PC-3 (cell line): ENCODE measurements around the gene RTN1. TPM values are rescaled to one million over a fixed set of nuclear protein-coding genes. Genes with fewer than 3 reads are reported as not detected.

Experiments
- ATAC-seq: fragments of 200-7000 bp; cut with Tn5 transposase; 2 replicates; pipeline ENCODE4 v1.9.1; 2020; ENCODE audit warnings: mild to moderate bottlenecking, moderate library complexity
- BruUV-seq: library from RNA; stranded (reverse); fragments of 400-500 nt; replicated peaks from 2 replicates; lab custom pipeline; 2021; lab: Mats Ljungman, UMichigan
- CTCF ChIA-PET: fragments of 300-600 bp; sonication (Branson Sonifier 250); formaldehyde crosslinking; loops from one replicate; lab custom pipeline; 2022; ENCODE audit warnings: antibody characterized with exemption; lab: Charles Lee
- POLR2A ChIA-PET: fragments of 300-600 bp; sonication (Branson Sonifier 250); formaldehyde crosslinking; loops from one replicate; lab custom pipeline; 2022; ENCODE audit warnings: antibody characterized with exemption; ENCODE audit not compliant: unreplicated experiment; lab: Charles Lee
- DNase-seq: peaks from one replicate; pipeline ENCODE4 v3.0.0-alpha.2; 2015
- H2AFZ ChIP-seq: fragments of 300-600 bp; sonication (generic); 2 replicates; pipeline ENCODE4 v1.6.0; 2016; ENCODE audit warnings: antibody characterized with exemption, low read length
- H3F3A ChIP-seq: fragments of 300-600 bp; sonication (generic); one replicate; pipeline ENCODE4 v1.6.0; 2017; ENCODE audit warnings: antibody characterized with exemption, low read length, control low read depth, mild to moderate bottlenecking; ENCODE audit not compliant: unreplicated experiment
- H3K27ac ChIP-seq: fragments of 300-600 bp; sonication (generic); 2 replicates; pipeline ENCODE4 v1.5.1; 2016; ENCODE audit warnings: mild to moderate bottlenecking, low read length
- H3K27me3 ChIP-seq: fragments of 300-600 bp; sonication (generic); 2 replicates; pipeline ENCODE4 v1.6.1; 2016; ENCODE audit warnings: low read length, mixed read lengths
- H3K36me3 ChIP-seq: fragments of 300-600 bp; sonication (generic); 2 replicates; pipeline ENCODE4 v1.6.1; 2016; ENCODE audit warnings: low read depth, mixed run types, low read length, mixed read lengths
- H3K4me1 ChIP-seq: fragments of 300-600 bp; sonication (generic); 2 replicates; pipeline ENCODE4 v1.5.1; 2016; ENCODE audit warnings: low read length; ENCODE audit not compliant: insufficient read depth
- H3K4me2 ChIP-seq: fragments of 300-600 bp; sonication (generic); 2 replicates; pipeline ENCODE4 v1.6.0; 2016; ENCODE audit warnings: low read length
- H3K4me3 ChIP-seq: fragments of 300-600 bp; sonication (generic); 2 replicates; pipeline ENCODE4 v1.5.1; 2016; ENCODE audit warnings: mild to moderate bottlenecking, low read length, mixed read lengths
- H3K79me2 ChIP-seq: fragments of 300-600 bp; sonication (generic); 2 replicates; pipeline ENCODE4 v1.6.1; 2017; ENCODE audit warnings: low read length, mixed read lengths
- H3K9ac ChIP-seq: fragments of 300-600 bp; sonication (generic); 2 replicates; pipeline ENCODE4 v1.6.0; 2016; ENCODE audit warnings: mild to moderate bottlenecking, low read length
- H3K9me2 ChIP-seq: fragments of 300-600 bp; sonication (generic); replicated peaks from 2 replicates; pipeline ENCODE4 v1.6.1; 2016; ENCODE audit warnings: mixed run types, low read length, mixed read lengths
- H3K9me3 ChIP-seq: fragments of 300-600 bp; sonication (generic); 2 replicates; pipeline ENCODE4 v1.6.1; 2016; ENCODE audit warnings: low read length, mixed read lengths
- H4K20me1 ChIP-seq: fragments of 300-600 bp; sonication (generic); 2 replicates; pipeline ENCODE4 v1.6.1; 2016; ENCODE audit warnings: low read length, mixed read lengths
- EZH2 ChIP-seq: fragments of 300-600 bp; sonication (generic); IDR thresholded peaks from one replicate; pipeline ENCODE4 v1.6.1; 2017; ENCODE audit warnings: antibody characterized with exemption, mild to moderate bottlenecking, low read length; ENCODE audit not compliant: unreplicated experiment
- EZH2phosphoT487 ChIP-seq: fragments of 300-600 bp; sonication (generic); IDR thresholded peaks from 2 replicates; pipeline ENCODE4 v1.6.1; 2018; ENCODE audit warnings: mild to moderate bottlenecking, antibody characterized with exemption, low read length, borderline replicate concordance
- intact Hi-C: fragments of 100-400 bp; cut with micrococcal nuclease; formaldehyde crosslinking; loops from 2 replicates; pipeline ENCODE4 v1.9.0; 2023
- total RNA-seq: library from RNA; depleted of rRNA; stranded (reverse); fragments of >200 nt; gene quantifications from 2 replicates; pipeline ENCODE4 v1.2.3, GENCODE V29; 2014
- TF ChIP-seq, protein P1 (sequence below): fragments of 300-600 bp; sonication (generic); conservative IDR thresholded peaks from 2 replicates; pipeline ENCODE4 v1.5.1; 2017; ENCODE audit warnings: antibody characterized with exemption, low read depth, mild to moderate bottlenecking, low read length

The RTN1 gene
- total RNA-seq, 1 experiment from 2014 or later: not detected

DNA sequence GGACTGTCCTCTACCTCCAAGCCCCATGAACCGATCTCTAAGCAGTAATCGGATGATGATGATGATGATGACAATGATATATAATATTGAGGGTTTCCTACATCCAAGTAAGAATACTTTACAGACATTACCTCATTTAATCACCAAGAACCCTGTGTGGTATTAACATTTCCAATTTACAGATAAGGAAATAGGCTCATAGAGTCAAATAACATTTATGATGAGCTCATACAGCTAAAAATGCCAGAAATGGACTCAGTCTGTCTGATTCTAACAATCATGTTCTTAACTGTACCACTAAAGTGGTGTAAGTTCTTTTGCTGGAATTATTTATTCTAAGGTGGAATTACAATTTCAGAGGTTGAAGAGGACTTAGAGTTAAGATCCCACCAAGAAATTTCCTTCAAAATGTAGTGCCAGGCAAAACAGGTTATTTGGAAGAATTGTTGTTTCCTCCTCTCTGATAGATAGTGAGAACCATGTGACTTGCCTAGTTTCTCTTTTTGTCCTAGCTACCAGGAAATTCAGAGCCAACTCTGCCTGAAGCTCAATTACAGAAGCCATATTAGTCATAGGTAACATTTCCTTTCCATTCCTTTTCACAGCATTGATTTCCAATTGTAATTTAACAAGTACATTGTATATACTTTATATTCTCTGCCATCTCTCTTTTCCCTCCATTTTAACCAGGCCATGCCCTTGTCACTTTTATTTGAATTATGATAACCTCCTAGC, 270.2 kb downstream of the RTN1 start:
- CTCF ChIA-PET: no interaction called here

DNA sequence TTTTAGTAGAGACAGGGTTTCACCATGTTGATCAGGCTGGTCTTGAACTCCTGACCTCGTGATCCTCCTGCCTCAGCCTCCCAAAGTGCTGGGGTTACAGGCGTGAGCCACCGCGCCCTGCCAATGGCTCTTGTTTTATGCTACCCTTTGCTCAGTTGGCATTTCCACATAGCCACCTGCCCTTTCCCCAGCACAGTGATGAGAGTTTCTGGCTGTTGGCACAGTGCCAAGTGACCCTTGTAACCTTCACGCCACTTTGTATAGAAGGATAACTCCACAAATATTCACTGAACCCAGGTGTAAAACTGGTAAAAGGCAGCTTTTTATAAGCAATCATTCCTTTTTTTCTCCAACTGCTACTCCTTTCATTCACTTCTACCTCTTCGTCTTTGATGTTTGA, 275.5 kb downstream of the RTN1 start:
- Histone ChIP-seq H4K20me1 (no peaks in the 10 kb centered on the region), H3K9me3 (peaks cover 4% of the 10 kb centered on the region; the same call in 1 of the 2 replicates), H2AFZ (no peak overlapping the region), H3K79me2 (no peaks in the 10 kb centered on the region), H3K27ac (no peak overlapping the region), H3K4me1 (no peaks in the 10 kb centered on the region), H3K36me3 (no peaks in the 10 kb centered on the region), H3K4me2 (no peak overlapping the region), H3F3A (no peaks in the 10 kb centered on the region), H3K27me3 (peaks cover 71% of the 10 kb centered on the region), H3K9ac (no peak overlapping the region), H3K9me2 (no peaks in the 10 kb centered on the region), H3K4me3 (no peak overlapping the region)
- ATAC-seq (no peak), DNase-seq (no peak)
- intact Hi-C loops: no loop called here
- ChIA-PET CTCF (no interaction called here), POLR2A (no interaction called here)
- TF ChIP-seq EZH2: no peak
- TF ChIP-seq, protein P1, sequence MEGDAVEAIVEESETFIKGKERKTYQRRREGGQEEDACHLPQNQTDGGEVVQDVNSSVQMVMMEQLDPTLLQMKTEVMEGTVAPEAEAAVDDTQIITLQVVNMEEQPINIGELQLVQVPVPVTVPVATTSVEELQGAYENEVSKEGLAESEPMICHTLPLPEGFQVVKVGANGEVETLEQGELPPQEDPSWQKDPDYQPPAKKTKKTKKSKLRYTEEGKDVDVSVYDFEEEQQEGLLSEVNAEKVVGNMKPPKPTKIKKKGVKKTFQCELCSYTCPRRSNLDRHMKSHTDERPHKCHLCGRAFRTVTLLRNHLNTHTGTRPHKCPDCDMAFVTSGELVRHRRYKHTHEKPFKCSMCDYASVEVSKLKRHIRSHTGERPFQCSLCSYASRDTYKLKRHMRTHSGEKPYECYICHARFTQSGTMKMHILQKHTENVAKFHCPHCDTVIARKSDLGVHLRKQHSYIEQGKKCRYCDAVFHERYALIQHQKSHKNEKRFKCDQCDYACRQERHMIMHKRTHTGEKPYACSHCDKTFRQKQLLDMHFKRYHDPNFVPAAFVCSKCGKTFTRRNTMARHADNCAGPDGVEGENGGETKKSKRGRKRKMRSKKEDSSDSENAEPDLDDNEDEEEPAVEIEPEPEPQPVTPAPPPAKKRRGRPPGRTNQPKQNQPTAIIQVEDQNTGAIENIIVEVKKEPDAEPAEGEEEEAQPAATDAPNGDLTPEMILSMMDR: no peak
- no peak for TF ChIP-seq EZH2phosphoT487
- no TSS peak for BruUV-seq

More for the DNA sequence above, 270.2 kb downstream of the RTN1 start:
- Histone ChIP-seq H3K9me2 (no peaks in the 10 kb centered on the region), H3K36me3 (no peaks in the 10 kb centered on the region), H3K9ac (no peak overlapping the region), H4K20me1 (no peaks in the 10 kb centered on the region), H3K4me2 (no peak overlapping the region), H3K9me3 (no peaks in the 10 kb centered on the region), H3K4me3 (no peak overlapping the region), H3K4me1 (no peaks in the 10 kb centered on the region), H3K27ac (no peak overlapping the region), H3K79me2 (no peaks in the 10 kb centered on the region), H3F3A (no peaks in the 10 kb centered on the region), H2AFZ (no peak overlapping the region), H3K27me3 (peaks cover 92% of the 10 kb centered on the region)
- POLR2A ChIA-PET: no interaction called here
- ATAC-seq (no peak), DNase-seq (no peak)
- BruUV-seq: no TSS peak
- TF ChIP-seq EZH2 (no peak), EZH2phosphoT487 (no peak)
- TF ChIP-seq, protein P1: no peak
- intact Hi-C loops: no loop called here

DNA sequence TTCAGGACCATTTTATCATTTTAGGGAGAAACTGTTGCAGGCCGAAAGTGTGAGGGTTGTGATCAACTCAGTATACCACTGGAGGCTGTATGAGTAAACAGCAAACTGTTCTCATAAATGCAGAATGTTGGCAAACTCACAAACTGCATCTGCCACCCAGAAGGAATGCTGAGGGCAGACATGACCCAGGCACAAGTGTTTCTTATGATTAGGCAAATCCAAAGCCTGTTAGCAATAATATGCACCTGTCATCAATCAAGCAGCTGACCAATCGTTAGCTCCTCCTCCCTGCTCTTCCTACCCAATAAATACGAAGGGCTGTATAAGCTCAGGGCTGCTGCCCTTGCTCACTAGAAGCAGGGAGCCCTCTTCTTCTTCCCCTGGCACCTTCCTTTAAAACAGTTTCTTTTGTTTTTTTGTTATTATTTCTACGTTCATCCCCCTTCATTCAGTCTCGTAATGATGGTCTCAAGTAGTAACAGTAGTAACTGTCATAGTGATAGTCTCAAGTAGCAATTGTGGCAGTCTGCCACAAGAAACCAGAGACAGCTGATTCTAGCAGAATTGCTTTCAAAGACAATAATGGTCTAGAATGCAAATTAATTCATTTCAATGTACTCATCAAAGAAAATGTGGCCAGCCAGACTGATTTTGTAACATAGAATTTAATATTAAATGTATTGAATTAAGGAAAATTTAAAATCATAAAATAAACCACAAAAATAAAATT, 278.8 kb downstream of the RTN1 start:
- ATAC-seq (no peak), DNase-seq (no peak)
- no peak overlapping the region for H3K27ac ChIP-seq
- H3K4me2 ChIP-seq: no peak overlapping the region
- H3K9ac ChIP-seq: no peak overlapping the region
- peaks cover 4% of the 10 kb centered on the region; the same call in 1 of the 2 replicates for H3K9me3 ChIP-seq
- H3K79me2 ChIP-seq: no peaks in the 10 kb centered on the region
- H2AFZ ChIP-seq: no peak overlapping the region
- CTCF ChIA-PET: no interaction called here
- no peaks in the 10 kb centered on the region for H3F3A ChIP-seq
- intact Hi-C loops: no loop called here
- BruUV-seq: no TSS peak
- no peaks in the 10 kb centered on the region for H4K20me1 ChIP-seq
- H3K36me3 ChIP-seq: no peaks in the 10 kb centered on the region
- no peaks in the 10 kb centered on the region for H3K4me1 ChIP-seq
- TF ChIP-seq EZH2 (no peak), EZH2phosphoT487 (no peak)
- TF ChIP-seq, protein P1: no peak
- POLR2A ChIA-PET: no interaction called here
- peaks cover 59% of the 10 kb centered on the region for H3K27me3 ChIP-seq
- H3K4me3 ChIP-seq: no peak overlapping the region
- H3K9me2 ChIP-seq: no peaks in the 10 kb centered on the region
